NCI-H524 treated with DMSO at 0.1 percent for 48 hours (cell line): Measurements from ENCODE around the gene C6orf136.
A peak's percentile ranks its signal among the peaks of the same experiment; 100 is the strongest.
"Not testable (repeated sequence)": the region's sequence is repeated elsewhere in the genome, so short reads cannot be mapped to it uniquely, and the experiment has no call there.

Experiments
- DNase-seq: peaks from one replicate; lab custom pipeline; 2025; lab: John Stamatoyannopoulos, UW

Gene C6orf136

GRCh38 chr6:30657922-30658321 is 11.0 kb downstream of the C6orf136 start:
- DNase-seq: not testable (repeated sequence)

DNA sequence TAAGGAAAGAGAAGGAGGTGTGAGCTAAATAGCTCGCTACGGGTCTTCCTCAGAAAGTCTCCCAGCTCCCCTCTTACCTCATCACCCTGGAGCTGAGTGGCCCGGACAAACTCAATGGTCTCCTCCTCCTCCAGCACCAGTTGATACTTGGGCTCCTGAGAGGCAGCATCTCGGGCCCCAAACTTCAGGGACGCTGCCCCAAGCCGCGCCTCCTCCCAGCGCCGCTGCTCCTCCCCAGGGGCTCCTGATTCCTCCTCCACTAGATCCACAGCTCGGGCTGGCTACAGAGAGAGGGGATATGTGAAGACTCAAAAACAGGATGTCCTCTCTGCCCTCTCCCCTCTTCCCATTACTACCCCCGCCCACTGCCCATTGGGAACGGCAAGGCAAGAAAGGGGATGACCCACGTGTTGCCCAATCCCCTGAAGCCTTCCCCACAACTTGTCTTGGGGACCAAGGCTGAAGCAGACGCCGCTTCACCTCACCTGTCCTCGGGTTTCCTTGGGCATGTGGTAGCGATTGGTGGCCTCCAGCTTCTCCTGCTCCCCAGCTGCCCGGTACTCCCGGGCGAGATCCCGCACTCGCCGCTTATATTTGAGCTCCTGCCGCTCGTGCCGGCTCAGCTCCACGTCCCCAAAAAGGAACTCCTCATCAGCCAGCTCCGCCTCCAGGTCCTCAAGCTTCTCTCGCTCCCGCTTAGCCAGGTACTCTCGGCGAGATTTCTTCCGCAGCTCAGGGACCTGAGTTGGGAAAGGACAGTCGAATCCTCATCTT is 18.2 kb downstream of the C6orf136 start:
- no peak for DNase-seq

- DNase-seq: not testable (repeated sequence)
Measured at GRCh38 chr6:30666300-30666699, 19.4 kb downstream of the C6orf136 start.

DNA sequence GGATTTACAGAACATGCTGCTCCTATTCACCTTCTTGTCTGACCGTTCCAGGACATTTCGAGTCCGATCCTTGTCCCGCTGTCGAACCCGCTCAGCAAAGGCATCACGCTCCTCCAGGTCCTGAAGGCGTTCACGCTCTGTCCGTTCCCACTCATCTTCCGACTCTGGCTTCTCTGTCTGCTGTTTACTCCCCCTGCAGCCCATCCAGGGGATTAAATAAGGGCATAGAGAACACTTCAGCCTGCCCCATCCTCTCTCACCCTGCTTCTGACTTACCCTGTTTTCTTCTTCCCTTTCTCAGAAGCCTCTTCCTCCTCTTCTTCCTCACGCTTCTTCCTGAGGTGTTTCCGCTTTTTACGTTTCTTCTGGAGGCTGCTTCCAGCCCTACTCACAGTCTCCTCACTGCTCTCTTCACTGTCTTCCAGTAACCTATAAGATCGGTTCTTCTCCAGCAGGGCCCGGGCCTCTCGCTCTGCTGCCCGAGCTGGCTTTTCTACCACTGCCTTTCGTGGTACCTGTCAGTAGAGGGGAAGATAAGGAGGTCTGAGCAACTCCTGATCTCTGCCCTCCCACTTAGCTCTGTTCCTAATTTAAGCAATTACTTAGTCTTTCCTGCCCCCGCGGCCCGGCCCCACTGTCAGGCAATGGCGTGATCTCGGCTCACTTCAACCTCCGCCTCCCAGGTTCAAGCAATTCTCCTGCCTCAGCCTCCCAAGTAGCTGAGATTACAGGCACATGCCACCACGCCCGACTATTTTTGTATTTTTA is 24.0 kb downstream of the C6orf136 start:
- DNase-seq: no peak

DNA sequence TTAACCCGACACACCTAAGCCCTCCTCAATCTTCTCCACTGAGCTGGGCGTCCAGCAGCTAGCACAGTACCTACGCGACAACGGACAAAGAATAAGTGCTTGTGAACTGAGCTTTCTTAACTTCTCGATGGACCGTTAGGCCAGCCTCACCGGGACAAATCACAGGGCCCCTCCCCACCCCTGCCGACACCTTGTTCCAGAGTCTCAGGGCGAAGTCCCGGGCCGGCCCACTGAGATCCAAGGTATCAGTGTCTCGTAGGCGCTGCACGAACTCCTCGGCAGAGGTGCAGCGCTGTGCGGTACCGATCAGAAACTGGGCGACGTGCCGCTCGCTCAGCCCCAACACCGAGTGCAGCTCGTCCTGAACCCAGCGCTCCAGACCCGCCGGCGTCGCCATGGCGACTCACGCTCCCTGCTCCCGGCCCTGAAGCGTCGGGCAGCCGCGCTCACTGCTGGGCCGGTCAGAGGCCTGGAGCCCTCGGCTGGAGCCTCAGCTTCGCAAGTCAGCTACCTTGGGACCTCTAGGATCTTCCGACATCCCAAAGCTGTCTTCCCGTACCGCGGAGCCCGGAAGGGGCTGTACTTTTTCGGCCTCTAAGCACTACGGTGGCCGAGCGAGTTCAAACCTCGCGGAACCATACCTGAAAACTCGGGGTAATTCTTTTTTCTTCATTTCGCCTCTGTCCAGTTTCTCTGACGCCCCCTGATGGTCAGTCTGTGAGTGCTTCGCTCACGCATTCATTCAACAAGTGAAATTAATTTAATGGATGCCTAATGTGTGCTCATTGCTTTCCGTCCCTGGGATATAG is 25.7 kb downstream of the C6orf136 start, which contains the start of gene DHX16:
TSS of gene DHX16 (minus strand) at position 562 of the 809 bp plus-strand sequence. CDS start at position 397, 165 bp downstream.
- DNase-seq: peak; percentile 92

DNA sequence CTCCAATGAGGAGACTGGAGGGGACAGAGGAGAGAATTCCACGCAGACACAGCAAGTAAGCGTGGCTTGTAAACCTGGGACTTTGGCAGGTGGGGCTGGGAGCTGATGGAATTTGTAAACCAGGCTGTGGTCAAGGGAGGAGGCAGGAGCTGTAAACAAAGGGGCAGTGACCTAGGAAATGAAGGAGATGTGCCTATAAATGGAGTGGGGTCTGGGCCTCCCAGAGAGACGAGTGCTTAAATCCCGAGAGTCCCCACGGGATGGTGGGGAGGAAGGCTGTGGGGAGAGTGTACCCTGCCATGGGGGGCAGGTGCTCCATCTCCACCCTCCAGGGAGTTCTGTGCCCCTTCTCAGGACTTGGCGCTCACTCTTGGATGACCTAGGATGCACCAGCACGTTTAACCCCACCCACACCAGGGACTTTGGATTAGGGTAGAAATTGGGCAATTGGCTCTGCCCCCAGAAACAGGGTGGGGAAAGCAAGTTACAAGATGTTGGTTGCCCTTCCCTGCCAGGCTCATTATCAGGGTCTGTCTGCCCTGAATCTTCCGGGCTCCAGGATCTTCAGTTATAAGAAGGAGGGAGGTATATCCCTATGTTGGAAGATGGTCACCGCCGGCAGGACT is 29.8 kb downstream of the C6orf136 start:
- DNase-seq: no peak

GRCh38 chr6:30678964-30679726 is 32.2 kb downstream of the C6orf136 start:
- DNase-seq: peak; percentile 32

DNA sequence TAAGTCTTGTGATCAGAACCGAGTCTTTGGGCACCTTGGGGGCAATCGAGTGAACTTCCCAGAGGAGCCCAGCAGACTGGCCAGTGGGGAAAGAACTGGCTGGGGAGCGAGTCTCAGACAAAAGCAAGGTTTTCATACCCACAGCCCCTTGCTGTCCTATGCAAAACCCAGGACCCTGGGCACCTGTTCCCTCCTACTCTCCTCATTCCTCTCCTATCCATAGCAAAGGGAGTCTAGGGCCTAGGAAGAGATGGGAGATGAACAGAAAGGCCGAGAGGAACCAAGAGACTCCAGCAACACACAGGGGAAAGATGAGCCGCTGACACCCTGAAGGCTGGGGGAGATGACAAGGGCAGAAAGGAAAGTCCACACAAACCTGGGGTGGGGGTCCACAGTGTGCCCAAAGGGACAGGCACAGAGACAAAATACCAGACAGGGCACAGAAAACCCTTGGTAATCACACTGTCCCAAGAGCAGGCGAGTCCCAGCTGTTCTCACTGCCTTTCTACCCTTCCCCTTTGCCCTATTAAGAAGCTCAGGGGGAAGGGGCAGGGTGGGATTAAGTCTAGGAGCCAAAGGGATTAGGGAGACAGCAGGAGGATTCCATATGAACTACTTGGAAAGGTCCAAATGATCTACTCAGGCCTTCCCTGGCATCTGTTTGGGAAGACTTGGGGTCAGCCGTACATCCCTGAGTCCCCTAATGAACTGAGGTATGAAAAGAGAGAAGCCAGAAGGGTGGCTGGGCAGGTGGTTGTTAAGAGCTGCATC is 33.0 kb downstream of the C6orf136 start:
- peak; percentile 93 for DNase-seq

- no peak for DNase-seq
Measured at GRCh38 chr6:30681766-30682142, 34.8 kb downstream of the C6orf136 start.

- DNase-seq: no peak
Measured at GRCh38 chr6:30682143-30683117, 35.5 kb downstream of the C6orf136 start.

GRCh38 chr6:30683183-30683979 is 36.4 kb downstream of the C6orf136 start:
- no peak for DNase-seq

DNA sequence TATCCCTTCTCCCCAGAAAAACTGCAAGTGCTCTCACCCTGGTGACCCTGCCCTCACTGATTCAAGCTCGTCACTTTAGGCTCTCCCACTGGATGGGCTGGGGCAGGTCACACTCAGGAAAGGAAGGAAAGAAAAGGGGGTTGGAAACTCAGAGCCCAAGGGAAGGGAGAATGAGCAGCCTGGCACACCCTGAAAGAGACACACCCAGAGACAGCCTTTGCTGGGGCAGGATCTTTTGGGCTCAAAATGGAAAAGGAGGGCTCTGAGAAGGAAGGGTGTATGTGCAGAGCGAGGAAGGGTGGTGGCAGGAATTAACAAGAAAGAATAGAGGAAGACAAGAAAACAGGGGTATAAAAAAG is 37.0 kb downstream of the C6orf136 start:
- DNase-seq: no peak

DNA sequence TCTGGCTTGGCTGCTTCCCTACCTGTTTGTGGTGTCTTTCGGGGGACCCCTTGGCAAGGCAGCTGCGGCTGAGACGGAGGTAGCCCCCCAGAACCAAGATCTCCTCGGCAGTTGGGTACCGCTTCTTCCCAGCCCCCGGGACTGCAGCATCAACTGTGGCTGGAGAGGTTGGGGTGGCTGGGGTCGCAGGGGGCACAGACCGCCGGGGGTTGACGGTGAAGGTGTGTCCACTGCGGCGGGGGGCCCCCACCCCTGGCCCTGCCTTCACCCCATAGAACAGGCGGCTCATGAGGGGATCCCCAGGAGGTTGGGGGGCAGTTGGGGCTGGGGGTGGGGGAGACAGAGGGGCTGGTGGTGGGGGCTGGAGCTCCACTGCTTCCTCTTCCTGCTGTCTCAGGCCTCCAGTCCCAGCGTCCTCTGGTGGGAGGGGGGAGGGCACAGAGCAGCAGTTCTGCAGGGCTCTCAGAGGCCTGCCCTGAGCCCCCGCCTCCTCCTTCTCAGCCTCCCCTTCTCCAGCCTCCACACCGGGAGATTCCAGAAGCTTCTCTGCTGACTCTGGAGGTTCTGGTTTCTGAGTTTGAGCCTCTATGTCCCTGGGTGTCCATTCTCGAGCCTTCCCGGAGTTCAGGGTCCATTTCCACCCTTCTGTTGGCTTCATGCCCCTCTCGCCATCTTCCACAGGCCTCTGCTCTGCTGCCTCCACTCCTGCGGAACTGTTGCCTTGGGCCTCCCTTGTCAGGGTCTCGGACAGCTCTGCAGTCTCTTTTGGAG is 37.6 kb downstream of the C6orf136 start:
- no peak for DNase-seq

DNA sequence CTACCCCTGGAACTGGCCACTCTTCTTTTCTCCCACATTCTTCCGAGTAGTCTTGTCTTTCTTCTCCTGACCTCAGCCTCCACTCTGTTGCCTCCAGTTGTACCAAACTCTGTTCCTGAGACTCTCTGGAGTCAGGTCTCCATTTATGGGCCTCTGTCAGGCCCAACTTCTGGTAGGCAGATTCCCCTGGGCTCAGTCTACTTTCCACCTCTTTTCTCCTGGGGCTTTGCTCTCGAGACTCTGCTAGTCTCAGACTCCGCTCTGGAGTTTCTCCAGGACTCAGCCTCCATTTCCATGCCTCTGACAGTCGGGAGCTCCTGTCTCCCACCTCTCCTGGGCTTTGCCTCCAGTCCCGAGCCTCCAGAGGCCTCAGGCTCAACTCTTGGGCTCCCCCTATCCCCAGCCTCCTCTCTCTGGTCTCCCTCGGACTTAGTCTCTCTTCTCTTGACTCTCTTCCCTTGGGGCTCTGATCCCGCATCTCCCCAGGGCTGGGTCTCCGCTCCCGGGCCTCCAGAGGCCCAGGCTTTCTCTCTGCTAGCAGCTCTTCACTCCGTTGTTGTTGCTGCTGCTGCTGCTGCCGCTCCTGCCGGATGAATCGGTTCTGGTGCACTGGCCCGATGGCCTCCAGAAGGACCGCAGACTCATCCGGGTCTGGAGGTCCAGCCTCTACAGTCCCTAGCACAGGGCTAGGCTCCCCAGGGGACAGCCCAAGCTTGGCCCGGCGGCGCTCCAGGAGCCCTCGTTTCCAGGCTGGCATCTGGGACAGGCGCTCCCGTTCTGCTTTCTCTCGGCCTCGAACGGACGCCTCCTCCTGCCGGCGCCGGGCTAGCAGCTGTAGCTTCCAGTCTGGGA is 38.5 kb downstream of the C6orf136 start:
- DNase-seq: no peak

DNA sequence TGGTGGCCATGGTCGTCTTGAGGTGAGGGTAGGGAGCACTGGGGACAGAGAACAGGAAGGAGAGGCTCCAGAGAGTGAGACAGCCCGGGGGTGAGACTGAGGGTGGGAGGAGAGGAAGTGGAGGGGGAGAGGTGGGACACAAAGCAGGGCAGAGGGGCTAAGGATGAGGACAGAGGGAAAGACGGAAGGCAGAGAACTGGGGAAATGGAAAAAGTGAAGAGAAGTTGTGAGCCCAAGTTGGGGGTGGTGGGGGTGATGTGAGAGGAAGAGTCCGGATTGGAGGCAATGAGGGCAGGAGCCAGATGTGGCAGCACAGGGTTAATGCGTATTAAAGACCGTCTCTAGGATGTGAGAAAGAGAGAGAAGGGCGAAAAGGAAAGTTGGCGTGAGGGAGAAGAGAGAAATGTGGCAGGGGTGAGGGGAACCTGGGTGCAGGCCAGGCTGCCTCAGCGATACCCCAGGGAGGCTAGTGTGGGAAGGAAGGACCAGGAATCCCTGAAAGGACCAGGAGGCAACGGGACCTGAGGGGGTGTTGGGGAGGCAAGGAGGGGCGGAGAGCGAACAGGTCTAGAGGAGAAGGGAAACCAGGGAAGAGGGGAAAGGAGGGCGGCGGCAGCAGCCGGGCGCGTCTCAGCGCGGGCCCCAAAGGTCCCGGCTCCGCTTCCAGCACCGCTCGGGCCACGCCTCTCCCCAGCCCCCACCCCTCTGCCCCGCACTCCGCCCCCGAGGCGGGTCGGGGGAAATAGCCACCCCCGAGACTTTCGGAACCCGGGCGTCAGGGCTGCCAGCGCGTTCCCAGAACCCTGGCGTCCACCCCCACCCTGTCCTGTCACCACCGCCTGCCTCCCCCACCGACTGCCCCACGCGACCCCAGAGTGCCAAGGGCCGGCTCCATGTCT is 39.3 kb downstream of the C6orf136 start, which contains the start of gene PPP1R18:
TSS of gene PPP1R18 (minus strand) at position 637 of the 899 bp plus-strand sequence. CDS start at position 10, 627 bp downstream.
- no peak for DNase-seq
